Ovary (tissue), 3 donors: ENCODE data around the gene FCGR2B.
"Not testable (repeated sequence)": the region's sequence is repeated elsewhere in the genome, so short reads cannot be mapped to it uniquely, and the experiment has no call there.

Source experiments
- POLR2A ChIP-seq: fragments of 450-650 bp; IDR thresholded peaks from one replicate; pipeline ENCODE4 v1.6.1; 2017; ENCODE audit warnings: antibody characterized with exemption, mild to moderate bottlenecking, moderate library complexity
- TF ChIP-seq, protein P1 (sequence below), 3 donors: fragments of 450-650 bp in 2 of 3; fragments of 200-600 bp in 1 of 3; IDR thresholded peaks; one replicate each; pipeline versions ENCODE4 v1.5.1 to v1.8.0; 2016 to 2022; ENCODE audit warnings: antibody characterized with exemption in 3 of 3, mild to moderate bottlenecking in 1 of 3
- donor health status: DM: no; HTN: no; CAD: no.

GRCh38 chr1:161638251-161638993, 24.5 kb upstream of the FCGR2B start:
- TF ChIP-seq, protein P1, sequence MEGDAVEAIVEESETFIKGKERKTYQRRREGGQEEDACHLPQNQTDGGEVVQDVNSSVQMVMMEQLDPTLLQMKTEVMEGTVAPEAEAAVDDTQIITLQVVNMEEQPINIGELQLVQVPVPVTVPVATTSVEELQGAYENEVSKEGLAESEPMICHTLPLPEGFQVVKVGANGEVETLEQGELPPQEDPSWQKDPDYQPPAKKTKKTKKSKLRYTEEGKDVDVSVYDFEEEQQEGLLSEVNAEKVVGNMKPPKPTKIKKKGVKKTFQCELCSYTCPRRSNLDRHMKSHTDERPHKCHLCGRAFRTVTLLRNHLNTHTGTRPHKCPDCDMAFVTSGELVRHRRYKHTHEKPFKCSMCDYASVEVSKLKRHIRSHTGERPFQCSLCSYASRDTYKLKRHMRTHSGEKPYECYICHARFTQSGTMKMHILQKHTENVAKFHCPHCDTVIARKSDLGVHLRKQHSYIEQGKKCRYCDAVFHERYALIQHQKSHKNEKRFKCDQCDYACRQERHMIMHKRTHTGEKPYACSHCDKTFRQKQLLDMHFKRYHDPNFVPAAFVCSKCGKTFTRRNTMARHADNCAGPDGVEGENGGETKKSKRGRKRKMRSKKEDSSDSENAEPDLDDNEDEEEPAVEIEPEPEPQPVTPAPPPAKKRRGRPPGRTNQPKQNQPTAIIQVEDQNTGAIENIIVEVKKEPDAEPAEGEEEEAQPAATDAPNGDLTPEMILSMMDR (IDR thresholded peaks at IDR 0.05) = not testable (repeated sequence)
- not testable (repeated sequence) for TF ChIP-seq POLR2A
